ENCODE results near the gene RGS2.

Gene RGS2

DNA sequence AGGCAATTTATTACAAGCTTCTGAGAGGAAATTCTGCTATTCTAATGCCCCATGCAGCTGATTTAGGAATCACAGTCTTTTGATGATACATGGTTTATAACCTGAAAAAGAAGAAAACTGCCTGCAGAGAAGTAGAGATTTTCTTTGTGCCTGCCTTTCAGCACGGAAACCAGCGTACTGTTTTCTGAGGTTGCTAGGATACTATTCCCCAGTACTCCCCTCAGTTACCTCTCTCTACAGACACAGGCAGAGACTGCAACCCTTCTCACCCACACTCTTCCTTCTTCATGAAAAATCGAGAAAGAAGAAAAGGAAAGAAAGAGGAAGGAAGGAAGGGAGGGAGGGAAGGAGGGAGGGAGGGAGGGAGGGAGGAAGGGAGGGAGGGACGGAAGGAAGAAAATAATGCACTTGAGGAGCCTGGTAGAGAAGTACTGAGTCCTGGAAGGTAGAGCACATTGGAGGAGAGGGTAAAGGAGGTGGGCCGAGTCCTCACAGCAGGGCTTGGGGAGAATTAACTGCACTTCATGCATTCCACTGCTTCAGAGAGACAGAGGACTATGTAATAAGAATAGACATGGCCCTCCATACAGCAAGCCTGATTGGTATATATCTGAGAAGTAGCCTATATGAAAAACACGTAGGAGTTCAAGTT lies 21.9 kb downstream of the RGS2 start:
- no peak for DNase-seq

DNA sequence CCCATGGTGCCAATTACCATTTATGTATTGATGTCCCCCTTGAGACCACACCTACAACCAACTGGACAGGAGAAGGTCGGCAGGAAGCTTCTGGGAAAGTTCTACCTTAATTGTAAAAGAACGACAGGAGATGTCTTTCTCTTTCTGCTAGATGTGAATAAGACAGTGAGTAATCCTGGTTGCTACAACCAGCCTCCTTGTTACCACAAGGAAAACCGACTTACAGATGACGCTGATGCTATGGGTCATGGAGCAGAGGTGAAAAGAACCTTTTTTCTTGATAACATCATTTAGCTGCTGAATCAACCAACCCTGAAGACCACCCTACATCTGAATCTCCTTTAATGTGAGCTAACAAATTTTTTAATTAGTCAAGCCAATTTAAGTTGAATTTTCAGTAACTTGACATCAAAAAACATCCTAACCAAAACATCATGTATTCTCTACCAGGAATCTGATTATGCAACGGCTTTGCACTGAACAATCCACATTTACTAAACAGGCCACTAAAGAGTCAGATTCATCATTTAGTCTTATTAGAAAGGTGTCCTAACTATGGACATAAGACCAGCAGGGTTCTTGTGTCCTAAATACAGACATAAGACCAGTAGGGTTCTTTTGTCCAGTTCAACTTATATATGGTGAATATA lies 23.0 kb downstream of the RGS2 start:
- DNase-seq, result no peak

DNA sequence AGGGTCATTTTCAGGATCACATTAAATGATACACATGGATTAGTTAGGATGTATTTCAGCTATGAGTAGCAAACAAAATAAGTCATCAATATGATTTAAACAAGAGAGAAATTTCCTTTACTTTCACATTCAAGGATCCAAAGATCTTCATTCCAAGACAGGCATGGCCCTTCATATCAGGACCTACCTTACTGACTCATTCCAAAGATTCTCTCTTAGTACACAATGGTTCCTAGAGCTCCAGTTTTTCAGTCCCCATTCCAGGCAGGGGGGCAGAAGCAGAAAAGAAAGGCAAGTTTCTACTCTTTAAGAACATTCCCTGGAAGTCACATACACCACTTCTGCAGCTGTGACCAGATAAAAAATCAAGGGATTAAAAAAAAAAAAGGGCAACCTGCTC lies 23.7 kb downstream of the RGS2 start:
- no peak for DNase-seq

DNA sequence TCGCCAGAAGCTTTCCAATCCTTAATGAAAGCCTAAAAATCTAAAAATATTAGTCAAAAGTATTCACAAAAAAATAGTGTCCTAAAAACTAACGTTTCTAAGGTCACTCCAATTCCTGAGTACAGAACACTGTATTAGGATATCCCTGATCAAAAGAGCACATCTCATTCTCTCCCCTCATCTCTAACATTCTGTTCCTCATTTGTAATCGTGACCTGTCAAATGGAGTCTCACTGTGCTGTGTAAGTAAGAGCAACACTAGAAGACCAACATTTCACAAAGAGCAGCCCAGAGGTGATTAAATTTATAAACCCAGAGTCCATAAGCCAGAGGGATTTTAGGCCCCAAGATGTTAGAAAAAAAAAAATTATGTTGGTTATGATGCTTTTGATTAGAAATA lies 26.3 kb downstream of the RGS2 start:
- no peak for DNase-seq

DNA sequence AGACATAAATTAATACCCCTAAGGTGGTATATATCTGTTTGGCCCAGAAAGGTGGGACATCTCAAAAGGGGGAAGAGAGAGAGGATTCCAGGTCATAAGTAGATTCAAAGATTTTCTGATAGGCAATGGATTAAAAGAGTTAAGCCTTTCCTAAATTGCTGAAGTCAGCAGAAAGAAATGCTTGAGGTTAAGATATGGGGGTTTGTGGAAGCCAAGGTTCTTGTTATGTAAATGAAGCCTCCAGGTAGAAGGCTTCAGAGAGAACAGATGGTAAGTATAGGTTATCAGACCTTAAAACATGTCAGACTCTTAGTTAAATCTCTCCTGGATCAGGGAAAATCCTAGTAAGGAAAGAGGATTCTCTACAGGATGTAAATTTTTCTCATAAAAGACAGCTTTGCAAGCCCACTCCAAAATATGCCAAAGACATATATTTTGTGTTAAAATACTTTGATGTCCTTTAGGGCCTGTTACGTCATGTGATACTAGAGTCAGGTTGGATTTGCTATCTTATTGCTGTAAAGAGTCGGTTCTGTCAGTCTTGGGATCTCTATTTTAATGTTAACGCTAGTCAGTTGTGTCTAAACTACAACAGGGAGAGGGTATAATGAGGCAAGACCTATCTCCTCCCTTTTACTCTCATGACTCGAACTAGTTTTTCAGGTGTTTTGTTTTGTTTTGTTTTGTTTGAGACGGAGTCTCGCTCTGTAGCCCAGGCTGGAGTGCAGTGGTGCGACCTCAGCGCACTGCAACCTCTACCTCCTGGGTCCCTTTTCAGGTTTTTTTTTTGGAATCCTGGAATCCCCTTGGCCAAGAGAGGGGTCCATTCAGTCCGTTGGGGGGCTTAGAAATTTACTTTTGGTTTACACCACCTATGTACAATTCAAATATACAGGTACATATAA lies 30.6 kb downstream of the RGS2 start:
- DNase-seq, result no peak

DNA sequence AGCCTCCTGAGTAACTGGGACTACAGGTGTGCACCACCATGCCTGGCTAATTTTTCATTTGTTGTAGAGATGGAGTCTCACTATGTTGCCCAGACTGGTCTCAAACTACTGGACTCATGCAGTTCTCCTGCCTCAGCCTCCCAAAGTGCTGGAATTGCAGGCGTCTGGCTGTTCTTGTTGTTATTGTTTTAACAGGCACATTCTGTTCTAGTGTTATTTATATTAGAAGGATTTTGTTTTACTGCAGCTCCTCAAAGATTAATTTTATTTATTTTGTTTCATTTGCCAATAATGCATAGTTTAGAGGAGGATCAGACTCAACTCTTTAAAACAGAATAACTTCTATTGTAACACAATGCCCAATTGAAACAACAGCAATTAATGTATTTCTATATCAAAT lies 35.5 kb downstream of the RGS2 start:
- DNase-seq, result no peak

DNA sequence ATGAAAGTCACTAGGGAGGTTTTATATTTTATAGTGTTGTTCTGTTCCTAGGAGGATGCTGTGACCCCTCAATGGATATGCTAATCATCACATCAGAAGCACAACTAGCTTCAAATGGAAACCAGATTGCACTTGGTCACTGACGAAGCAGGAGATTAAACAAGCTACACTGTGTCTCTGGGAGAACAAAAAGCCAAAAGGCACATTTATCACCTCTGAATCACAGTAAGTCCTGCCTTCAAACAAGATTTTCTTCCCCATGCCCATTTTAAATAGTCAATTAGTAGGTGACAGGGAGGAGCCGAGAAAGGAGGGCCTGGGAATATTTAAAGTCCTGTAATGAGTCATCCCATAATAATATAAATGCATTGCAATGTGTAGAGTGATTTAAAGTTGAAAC lies 38.1 kb downstream of the RGS2 start:
- DNase-seq, result no peak

DNA sequence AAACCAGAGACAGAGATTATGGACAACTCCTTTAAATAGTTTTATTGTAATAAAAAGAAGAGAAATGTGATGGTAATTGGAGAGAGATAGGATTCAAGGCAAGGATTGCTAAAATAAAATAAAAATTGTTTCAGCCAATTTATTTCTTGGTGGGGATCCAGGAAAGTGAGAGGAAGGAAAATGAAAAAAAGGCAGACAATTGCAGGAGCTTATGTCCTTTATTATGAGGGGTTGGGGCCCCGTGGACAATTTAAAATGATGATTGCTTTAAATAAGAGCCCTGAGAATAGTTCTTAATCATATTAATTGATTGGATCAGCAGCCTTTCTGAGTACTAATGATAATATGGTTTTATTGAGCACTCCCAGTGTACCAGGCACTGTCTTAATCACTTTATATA lies 40.2 kb downstream of the RGS2 start:
- DNase-seq, result no peak

DNA sequence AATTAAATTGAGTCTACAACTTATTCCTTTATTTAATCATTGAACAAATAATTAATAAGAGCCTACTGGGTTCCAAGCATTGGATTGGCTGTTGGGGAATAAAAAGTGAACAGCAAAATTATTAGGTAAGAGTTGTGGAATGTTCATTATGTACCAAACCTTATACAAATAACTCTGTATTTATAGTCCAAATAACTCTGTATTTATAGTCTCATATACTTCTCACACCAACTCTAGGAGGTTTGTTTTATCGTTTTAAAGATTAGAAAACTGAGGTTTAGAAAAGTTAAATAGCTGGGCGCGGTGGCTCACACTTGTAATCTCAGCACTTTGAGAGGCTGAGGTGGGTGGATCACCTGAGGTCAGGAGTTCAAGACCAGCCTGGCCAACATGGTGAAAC lies 40.6 kb downstream of the RGS2 start:
- no peak for DNase-seq

DNA sequence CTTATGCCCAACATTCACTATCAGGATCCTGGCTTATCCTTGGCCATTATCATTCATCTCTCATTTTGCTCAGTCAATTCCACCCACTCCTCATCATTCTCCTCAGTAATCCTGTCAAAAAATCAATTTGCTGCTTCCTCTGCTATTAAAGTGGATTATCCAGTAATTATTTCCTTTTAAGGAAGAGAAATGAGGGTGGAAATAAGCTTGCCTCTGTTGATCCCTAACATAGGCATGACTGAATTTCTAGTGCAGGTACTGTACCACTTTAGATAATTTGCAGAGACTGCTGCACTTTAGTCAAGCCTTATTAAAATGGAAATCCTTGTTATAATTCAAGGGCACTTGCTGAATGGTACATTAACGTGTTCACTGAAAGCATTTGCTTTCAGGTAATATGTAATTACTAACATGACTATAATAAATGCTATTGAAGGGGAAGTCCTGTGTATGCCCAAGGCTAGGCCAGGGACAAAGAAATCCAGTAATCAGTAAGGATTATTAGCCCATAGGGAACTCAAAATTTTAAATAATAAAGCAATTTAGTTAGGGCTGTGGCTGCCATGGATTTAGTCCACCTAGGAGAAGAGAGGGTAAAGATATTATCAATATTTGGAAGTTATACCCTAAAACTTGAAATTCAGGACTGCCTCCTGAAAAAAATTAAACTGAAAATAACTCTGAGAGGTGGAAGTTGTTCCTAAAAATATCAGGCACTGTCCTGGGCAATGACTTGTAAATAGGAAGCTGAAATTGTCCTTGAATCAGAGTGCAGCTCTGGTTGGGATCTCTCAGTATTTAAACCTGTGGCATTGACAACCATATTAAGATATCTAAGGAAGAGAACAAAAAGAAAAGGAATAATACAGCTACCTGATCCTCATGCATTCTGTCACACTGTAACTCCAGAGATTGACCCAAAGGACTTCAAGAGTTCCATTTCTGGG lies 43.4 kb downstream of the RGS2 start:
- no peak for DNase-seq

DNA sequence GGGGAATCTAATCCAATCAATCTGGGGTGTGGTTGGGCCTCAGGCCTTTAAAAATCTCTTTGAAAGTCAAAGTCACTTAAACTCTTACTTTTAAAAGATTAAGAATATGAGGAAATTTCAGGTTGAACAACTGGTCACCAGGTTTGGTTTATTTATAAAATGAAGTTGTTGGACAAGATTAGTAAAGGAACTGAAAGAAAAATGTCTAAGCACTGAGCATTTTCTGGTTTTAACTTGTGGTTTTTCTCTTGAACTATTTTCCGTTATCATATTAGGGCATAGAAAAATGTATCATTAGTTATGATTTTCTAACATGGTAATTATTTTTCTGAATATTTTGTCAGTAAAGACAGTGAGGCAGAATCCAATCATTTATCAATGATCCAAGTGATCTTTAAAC lies 49.6 kb downstream of the RGS2 start:
- no peak for DNase-seq

DNA sequence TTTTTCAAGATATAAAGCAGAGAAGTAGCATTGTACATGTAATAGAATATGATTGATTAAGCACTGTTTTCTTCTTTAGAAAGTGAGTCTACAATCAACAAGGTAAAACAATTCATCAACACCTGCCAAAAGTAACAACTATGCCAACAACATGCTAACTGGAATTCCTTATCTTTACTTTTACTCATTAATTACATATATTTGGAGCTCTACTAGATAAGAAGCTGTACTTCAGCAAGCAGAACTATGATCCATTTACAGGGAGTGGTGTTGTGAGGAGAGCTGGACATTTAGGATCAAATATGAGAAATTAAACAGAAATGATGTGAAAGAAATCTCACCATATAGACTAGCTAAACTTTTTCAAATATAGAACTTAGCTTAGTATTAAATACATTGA lies 51.0 kb downstream of the RGS2 start:
- DNase-seq, result no peak

DNA sequence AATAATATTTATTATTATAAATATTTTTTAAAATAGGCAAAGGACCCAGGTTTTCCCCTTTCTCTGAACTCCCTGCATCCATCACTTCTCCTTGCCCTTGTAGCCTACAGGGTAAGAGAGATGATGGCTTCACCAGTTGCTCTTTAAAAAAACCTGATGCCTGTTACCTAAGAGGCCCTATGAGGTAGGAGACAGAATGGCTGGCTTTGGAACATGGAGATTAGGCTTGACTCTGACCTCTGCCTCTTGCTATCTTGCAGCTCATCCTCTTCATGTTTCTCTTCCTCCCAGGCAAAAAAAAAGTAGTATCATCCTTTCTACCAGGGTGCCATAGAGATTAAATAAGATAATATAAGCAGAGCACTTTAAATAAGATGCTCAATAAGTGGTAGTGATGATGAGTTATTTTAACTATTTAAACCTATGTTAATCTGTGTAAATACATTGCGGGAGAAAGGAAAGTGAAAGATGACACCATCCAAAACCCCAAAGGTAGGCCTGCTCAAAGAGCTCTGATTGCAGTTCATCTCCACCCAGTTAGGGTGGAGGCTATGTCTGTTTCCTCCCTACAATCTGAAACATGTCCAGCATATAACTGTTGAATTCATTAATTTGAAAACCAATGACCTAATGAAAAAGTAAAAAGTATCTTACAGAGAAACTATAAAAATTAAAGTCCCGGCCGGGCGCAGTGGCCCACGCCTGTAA lies 51.8 kb downstream of the RGS2 start:
- DNase-seq, result no peak

DNA sequence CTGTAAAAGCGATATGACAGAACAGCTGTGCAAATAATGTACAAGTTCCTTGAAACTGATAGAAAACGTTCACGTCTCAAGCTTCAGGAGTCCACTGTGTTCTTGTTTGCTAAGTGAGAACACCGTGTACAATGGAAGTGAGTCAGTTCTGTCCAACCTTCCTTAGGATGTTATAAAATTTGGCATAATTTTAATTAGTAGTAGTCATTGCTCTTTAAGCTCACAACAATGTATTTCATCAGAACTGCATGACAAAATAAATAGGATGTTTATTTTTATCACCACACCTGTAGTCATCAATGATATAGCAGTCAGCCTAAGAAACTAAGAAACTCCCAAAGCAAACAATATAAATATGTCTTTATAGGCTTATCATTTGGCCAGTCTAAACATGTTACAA lies 53.0 kb downstream of the RGS2 start:
- no peak for DNase-seq

Measured in anterior cingulate cortex (tissue), 58 donors.